Urothelium cell line (cell line): ENCODE measurements around the gene OR51M1.
"Not testable (repeated sequence)": the region's sequence is repeated elsewhere in the genome, so short reads cannot be mapped to it uniquely, and the experiment has no call there.

ENCODE experiments used
- DNase-seq: peaks from one replicate; pipeline ENCODE4 v3.0.0; 2011; ENCODE audit warnings: low spot score, mixed read lengths
- FAIRE-seq: peaks from 2 replicates; lab custom pipeline; 2011; peaks lifted over from hg19 to GRCh38; lab: Jason Lieb, UNC

The OR51M1 gene, protein sequence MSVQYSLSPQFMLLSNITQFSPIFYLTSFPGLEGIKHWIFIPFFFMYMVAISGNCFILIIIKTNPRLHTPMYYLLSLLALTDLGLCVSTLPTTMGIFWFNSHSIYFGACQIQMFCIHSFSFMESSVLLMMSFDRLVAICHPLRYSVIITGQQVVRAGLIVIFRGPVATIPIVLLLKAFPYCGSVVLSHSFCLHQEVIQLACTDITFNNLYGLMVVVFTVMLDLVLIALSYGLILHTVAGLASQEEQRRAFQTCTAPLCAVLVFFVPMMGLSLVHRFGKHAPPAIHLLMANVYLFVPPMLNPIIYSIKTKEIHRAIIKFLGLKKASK

DNA sequence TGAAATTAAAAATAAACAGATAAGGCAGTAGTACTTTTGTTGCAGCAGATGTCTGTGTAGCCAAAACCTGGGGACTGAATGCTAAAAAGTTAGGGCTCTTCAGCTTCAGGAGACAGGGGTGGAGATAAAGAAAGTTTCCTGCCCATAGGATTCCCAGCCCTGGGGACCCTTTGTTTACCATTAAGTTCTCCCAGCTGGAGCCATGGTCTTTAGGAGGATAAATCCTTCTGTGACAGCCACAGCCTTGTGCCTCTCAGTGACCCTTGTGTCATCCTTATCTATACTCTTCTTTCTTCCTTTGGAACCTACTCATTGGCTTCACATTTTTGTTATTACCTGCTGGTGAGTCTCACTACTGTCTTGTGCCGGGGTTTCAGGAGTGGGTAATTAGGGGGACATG is at the start of gene OR51M1:
Gene OR51M1, plus strand, starts transcription at position 237 of the 400 bp plus-strand sequence. CDS start 5,587 bp downstream, outside the sequence.
- no peak for FAIRE-seq
- no peak for DNase-seq

DNA sequence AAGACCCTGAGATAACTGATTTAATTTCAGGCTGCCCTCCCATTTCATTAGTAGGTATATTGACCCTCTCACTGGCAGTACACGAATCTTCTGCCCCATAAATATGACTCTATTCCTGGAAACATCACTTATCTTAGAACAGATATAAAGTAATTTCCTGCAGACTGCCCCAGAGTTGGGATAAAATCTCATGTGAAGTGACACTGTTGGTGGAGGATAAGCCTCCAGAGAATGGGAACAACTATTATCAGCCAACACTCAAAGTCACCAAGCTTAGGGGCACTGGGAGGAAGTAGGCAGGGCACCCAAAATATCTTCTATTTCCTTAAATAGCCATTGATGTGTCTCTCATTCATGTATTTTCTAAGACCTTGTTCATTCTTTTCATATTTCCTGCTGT is 48.4 kb upstream of the OR51M1 start:
- FAIRE-seq = no peak
- DNase-seq = no peak

DNA sequence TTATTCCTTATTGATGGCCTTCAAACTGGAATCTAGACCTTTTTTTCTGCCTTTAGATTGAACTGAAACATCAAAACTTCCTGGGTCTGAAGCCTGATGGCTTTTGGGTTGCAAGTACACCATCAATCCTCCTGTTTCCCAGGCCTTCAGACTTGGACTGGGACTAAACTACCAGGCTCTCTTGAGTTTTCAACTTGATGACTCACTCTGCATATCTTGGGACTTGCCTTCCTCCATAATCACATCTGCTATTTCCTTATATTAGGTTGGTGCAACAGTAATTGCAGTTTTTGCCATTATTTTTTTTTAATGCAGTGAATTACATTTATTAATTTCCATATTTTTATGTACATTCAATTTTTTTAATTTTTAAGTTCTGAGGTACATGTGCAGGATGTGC is 47.3 kb upstream of the OR51M1 start:
- DNase-seq = no peak
- no peak for FAIRE-seq

DNA sequence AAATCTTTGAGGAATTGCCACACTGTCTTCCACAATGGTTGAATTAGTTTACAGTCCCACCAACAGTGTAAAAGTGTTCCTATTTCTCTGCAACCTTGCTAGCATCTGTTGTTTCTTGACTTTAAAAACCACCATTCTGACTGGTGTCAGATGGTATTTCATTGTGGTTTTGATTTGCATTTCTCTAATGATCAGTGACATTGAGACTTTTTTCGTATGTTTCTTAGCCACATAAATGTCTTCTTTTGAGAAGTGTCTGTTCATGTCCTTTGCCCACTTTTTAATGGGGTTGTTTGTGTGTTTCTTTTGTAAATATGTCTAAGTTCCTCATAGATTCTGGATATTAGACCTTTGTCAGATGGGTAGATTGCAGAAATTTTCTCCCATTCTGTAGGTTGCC is 46.4 kb upstream of the OR51M1 start:
- not testable (repeated sequence) for FAIRE-seq, DNase-seq

DNA sequence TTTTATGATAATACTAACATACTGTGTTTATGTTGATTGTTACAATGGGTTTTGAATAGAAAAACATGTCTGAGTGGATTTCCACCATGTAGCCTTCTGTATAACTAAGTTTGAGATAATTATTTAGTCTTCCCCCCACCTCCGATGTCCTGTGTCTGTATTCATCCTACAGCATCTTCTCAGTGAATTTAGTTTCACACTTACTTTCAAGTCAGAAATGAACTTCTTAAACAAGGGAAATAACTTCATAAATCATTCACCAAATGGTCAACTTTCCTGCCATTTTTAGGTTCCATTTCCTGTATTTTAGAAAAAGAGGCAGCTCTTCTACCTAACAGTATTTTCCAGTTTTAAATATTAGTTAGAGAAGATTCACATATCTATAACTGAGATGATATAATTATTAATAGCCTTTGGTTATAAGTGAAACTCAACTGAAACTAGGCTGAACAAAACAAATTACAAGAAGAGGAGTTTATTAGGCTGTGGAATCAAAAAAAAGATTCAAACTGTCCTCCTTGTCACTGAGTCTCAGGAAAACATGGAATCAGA is 43.8 kb upstream of the OR51M1 start:
- FAIRE-seq = no peak
- DNase-seq = no peak

DNA sequence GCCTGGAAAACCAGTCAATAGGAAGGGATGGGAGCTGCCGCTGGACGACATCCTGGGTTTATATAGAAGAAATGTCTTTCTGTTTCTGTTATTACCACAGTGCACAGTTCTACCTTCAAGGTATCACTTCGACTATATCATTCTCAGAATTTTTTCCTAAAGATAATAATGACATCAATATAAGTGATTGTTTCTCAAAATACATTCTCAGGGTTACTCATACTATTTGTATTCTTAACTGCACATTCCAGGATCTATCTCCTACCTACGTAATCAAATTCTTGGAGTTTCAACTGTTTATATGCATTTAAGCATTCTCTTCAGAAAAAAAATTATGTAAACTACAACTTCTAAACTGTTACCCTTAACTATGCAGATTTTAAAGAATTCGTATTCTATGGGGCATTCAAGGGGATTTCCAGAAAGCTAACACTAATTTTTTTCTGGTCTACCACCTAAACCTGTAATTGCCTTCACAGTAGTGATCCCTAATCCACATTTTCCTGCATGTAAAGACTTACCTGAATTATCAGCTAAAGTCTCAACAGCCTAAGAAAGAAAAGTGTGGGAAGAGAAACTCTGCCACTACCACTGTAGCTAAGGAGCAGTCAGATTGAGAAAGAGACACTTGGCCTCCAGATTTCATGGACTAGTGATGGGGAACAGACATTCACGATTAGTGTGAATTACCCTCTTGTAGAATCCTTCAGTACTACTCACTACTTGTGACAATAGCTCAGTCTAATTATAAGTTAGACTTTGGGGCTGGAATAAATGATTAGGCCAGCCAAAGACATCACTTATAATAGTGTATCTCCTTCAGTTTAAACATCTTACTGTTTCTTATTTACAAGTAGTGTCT is 39.9 kb upstream of the OR51M1 start, which contains the start of gene OR51B5:
Gene OR51B5, minus strand, starts transcription at position 51 of the 862 bp plus-strand sequence. Its CDS starts 0 bp downstream, at position 51.
- DNase-seq (no peak), FAIRE-seq (no peak)

DNA sequence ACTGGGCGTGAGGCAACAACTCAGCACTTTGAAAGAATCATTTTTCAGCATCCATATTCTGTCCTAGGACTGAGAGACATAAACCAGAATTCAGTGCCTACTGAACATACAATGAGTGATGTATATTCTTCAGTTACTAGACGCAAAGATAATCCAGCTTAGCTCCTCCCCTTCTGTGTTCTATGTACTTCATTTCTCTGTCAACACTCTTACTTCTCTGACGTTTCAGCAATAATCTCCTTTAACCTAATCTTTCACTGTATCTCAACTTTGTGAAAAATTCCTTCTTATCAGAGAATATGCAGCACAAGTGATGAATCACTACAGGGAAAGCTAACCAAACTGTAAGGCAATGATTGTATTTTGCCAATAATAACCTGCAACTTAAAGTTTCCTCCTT is 37.8 kb upstream of the OR51M1 start:
- FAIRE-seq (no peak), DNase-seq (no peak)

DNA sequence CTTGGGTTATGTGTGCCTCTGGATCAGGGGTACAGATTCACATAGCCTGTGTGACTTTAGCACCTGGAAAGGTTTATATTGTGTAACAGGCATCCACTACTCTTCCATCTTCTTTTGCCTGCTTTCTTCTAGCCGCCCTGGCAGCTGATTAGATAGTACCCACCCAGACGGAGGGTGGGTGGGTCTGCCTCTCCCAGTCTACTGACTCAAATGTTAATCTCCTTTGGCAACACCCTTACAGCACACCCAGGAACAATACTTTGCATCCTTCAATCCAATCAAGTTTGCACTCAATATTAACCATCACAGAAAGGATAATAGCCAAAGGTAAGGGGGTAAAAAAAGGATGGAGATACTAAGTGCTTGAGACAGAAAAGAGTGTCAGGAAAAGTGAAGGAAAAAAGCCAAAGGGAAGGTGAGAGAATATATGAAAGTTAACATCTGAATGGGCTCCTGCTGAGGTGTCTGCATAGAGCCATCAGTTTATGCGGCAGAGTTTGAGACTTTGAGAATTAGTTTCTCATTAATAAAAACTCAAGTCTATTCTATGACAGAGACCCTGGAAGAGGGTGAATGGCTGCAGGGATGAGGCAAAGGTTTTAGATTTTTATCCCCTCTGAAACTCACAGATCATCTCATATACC is 34.9 kb upstream of the OR51M1 start:
- FAIRE-seq (no peak), DNase-seq (no peak)

DNA sequence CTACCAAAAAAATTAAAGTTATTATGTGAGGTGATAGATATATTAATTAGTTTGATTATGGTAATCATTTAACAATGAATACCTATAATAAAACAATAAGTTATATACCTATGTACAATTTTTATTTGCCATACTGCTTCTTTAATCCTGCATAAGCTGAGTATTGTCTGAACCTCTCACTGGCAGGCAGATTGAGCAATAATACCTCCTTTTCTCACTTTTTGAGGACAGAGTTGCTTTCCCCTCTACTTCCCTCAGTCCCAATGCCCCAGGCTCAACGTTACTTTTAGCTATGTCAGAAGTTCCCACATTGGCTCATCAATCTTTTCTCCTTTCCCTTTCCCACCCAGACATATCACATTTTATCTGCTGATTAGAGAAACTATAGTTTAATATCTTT is 34.1 kb upstream of the OR51M1 start:
- DNase-seq = no peak

DNA sequence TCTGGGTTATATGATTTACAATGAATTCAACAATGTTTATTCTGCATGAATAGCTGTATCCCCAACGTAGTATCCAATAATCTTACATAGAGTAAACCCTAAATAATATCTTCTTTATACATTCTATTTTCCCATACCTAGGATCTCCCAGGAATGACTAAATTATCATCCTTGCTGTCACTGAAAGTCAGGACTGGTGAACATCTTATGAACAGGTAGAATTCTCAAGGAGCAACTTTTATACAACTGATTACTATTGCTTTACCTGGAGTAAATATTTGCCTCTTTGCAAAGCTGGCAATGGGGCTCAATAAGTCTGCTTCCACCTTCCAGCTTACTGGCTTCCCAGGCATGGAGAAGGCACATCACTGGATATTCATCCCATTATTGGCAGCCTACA is 32.4 kb upstream of the OR51M1 start, which contains the start of gene OR51B6:
Gene OR51B6, plus strand, starts transcription at position 301 of the 400 bp plus-strand sequence. Its CDS starts 0 bp downstream, at position 301.
- no peak for DNase-seq
- no peak for FAIRE-seq

More for the DNA sequence above, 34.1 kb upstream of the OR51M1 start:
- no peak for FAIRE-seq

DNA sequence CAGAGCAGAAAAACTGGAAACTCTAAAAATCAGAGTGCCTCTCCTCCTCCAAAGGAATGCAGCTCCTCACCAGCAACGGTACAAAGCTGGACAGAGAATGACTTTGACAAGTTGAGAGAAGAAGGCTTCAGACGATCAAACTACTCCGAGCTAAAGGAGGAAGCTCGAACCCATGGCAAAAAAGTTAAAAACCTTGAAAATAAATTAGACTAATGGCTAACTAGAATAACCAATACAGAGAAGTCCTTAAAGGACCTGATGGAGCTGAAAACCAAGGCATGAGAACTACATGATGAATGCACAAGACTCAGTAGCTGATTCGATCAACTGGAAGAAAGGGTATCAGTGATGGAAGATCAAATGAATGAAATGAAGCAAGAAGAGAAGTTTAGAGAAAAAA is 27.6 kb upstream of the OR51M1 start:
- FAIRE-seq, DNase-seq: not testable (repeated sequence)

DNA sequence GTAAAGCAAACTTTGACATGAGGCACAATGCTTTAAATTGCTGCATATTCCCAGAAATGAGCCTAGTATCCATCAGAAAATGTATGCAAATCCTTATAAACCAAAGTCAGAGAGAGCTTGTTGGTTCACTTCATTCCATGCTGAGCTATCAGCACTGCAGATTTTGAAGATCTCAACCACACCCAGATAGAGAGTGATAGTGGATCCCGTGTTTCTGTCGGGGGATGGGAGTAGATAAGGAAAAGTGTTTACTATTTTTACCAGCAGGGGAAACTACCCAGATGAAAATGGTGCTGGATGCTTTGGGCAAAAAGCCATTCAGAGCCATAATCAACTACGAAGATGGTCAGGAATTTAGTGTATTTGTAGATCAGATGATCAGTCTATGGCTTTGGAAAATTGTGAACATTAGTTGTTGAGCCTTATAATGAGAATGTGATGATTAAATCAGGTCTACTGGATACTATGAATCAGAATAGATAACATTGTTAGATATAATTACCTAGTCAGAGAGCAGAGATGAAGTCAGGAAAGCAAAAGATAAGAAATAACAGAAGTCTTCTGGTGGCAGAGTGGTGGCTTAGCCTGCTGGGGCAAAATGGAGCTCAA is 21.5 kb upstream of the OR51M1 start:
- FAIRE-seq = no peak
- DNase-seq = no peak

DNA sequence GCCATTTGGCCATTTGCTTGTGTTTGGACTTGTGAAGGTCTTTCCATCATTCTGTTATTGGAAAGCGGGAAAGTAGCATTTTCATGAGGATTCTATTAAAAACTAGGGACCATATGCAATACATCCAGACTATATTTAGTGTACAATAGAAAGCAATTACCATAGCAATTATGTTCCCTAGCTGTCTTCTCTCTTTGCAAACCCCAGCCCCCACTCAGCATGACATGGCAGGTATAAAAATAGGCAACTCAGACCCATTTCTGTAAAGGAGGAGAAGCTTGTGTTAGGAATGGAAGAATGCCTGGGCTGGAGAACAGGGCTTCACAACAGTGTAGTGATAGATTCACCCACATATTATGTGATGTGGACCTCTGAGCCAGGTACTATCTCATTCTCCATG is 19.9 kb upstream of the OR51M1 start:
- no peak for DNase-seq

DNA sequence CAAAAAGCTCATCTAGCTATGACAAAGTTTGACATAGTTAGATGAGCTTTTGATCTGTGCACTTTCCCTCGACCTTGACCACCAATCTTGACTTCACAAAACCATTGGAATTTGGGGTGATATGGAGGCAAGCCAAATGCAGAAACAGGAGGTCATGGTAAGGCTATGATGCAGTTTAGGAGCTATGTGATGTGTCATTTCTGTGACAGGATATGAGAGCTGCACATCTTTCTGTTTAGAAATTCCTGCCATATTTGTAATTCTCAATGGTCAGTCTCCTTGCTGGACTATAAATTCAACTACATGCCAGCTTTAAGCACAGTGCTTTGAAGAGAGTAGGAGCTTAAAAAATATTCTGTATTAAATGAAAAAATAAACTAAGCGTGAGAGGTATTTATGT is 19.4 kb upstream of the OR51M1 start:
- DNase-seq (peak; percentile 40), FAIRE-seq (no peak)

More for the DNA sequence above, 19.9 kb upstream of the OR51M1 start:
- FAIRE-seq = no peak

DNA sequence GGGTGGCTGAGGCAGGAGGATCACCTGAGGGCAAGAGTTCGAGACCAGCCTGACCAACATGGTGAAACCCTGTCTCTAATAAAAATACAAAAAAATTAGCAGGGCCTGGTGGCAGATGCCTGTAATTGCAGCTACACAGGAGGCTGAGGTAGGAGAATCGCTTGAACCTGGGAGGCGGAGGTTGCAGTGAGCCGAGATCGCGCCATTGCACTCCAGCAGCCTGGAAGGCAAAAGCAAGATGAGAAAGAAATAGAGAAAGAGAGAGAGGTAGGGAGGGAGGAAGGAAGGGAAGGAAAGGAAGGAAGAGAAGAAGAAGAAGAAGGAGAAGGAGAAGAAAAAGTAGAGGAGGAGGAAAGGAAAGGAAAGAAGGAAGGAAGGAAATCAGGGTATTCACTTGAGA is 17.2 kb upstream of the OR51M1 start:
- DNase-seq, FAIRE-seq: not testable (repeated sequence)

DNA sequence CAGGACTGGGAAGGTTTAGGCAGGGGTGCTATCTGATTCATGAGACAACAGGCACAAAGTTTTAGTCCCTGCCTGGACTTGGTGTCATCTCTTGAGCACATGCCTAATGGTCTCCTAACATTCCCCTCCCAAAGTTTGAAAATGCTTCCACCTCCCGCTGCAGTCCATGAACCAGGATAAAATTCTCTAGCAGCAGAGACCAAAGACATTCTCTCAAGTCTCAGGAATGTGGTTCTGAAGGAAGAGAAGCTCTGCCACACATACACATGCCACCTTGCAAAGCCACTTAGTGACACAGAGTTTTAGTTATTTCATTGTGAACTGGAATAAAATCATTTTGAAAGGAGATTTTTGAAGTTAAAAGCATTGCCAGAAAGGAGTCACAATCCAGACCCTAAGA is 16.8 kb upstream of the OR51M1 start:
- no peak for DNase-seq
- FAIRE-seq = peak; percentile 32

DNA sequence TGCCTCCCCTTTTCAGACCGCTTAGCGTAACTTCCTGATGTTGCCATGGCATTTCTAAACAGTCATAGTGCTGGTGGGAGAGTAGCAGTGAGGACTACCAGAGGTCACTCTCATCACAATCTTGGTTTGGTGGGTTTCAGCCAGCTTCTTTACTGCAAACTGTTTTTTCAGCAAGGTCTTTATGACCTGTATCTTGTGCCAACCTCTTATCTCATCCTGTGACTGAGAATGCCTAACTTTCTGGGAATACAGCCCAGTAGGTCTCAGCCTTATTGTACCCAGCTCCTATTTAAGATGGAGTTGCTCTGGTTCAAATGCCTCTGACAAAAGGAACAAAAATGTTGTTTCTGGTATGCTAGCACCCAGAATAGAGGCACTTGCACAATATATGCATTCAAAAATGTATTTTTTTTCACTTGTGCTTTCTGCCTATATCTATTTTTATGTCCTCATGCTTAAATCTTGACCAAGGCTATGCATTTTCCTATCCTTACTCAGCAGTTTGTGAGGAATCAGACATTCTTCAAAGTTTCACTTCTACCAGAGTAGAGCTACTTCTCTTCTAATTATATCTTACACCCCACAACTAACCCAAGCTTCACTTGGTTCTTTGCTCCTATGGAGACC is 16.1 kb upstream of the OR51M1 start:
- no peak for DNase-seq
- FAIRE-seq = no peak

DNA sequence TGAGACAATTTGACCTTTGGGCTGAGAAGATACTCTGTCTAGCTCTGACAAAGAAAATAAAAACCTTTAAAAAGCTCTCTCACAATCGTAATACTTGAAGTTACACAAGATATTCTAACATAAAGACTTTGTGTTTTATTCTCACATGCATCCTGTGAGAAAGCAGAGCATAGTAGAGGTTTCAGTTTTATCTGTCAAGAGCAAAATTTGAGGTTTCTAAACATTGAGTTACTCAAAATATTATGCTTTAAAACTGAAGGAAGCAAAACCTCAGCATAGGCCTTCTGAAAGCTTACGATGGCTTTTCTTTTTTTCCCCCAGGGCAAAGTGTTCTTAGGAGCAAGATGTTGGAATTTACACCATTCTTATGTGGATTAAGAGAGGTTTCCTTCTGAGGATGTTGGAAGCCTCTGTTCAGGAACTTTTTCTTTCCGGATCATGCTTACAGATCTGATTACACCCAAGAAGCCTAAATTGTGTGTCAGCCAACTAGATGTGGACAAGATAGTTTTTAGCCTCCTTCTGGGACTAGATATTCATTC is 15.0 kb upstream of the OR51M1 start:
- DNase-seq (no peak), FAIRE-seq (no peak)

DNA sequence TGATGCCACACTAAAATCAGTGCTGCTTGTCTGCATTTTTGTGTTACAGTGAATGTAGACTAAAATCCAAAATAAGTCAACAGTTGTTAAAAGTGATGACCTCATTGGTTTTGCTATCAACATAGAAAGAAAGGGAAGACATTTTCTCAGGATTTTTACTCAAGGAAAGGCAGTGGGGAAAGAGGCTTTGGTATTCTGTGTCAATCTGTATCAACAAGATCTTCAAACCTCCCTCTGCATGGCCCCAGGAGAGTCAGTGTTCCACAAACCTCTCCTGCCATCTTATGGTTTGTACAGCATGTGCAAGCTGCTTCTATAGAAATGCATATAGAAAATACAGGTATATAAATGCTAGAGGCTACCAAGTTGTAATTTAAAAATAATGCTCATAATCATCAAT is 13.8 kb upstream of the OR51M1 start:
- FAIRE-seq (no peak), DNase-seq (no peak)
